Psoas muscle (tissue), 8 donors: Measurements from ENCODE around the gene SPAG17. TPM values are rescaled to one million over a fixed set of nuclear protein-coding genes. Genes with fewer than 3 reads are reported as not detected.

Experiments used
- ATAC-seq, 4 donors: fragments of 200-7000 bp; cut with Tn5 transposase; one replicate each; pipeline ENCODE4 v1.9.1; 2020; ENCODE audit warnings: moderate library complexity in 3 of 4, mild to moderate bottlenecking in 2 of 4
- DNase-seq, 2 donors: peaks; one replicate each; pipeline ENCODE4 v3.0.0-alpha.2; 2020
- H3K27ac ChIP-seq: fragments of 200-600 bp; one replicate; pipeline ENCODE4 v1.8.0; 2022
- H3K27me3 ChIP-seq, 3 donors: fragments of 200-600 bp in 1 of 3; one replicate each; pipeline versions ENCODE4 v1.6.1 to v1.8.0; 2013 to 2022; ENCODE audit warnings: low read length in 2 of 3, mild to moderate bottlenecking in 2 of 3, moderate library complexity in 1 of 3; ENCODE audit not compliant: insufficient read depth in 3 of 3
- H3K36me3 ChIP-seq, 2 donors: fragments of 200-600 bp in 1 of 2; one replicate each; pipeline versions ENCODE4 v1.6.1 to v1.8.0; 2013 to 2022; ENCODE audit warnings: low read depth in 1 of 2, mild to moderate bottlenecking in 1 of 2, moderate library complexity in 1 of 2; ENCODE audit not compliant: insufficient read depth in 1 of 2
- H3K4me1 ChIP-seq: fragments of 200-600 bp; one replicate; pipeline ENCODE4 v1.8.0; 2022
- H3K4me3 ChIP-seq: fragments of 200-600 bp; one replicate; pipeline ENCODE4 v1.8.0; 2022; ENCODE audit warnings: mild to moderate bottlenecking
- H3K9me3 ChIP-seq: fragments of 200-600 bp; one replicate; pipeline ENCODE4 v1.8.0; 2022
- CTCF ChIP-seq: fragments of 200-600 bp; IDR thresholded peaks from one replicate; pipeline ENCODE4 v1.8.0; 2022; ENCODE audit warnings: antibody characterized with exemption
- WGBS, 3 donors: extraction: QIAGEN DNeasy Blood & Tissue Kit; methylation state at CpG; one replicate each; pipeline versions ENCODE4 v1.1.6 to v1.1.7; 2013; 5-methylcytosine and 5-hydroxymethylcytosine counted together
- intact Hi-C, 2 donors: fragments of 100-400 bp; cut with DNase I; formaldehyde crosslinking; loops; one replicate each; pipeline versions ENCODE4 v1.11.0 to v1.14.2; 2022
- polyA plus RNA-seq, 3 donors: library from polyadenylated mRNA; stranded (reverse); fragments of 200-250 nt; gene quantifications; one replicate each; pipeline ENCODE4 v1.2.3, GENCODE V29; 2013
- total RNA-seq, 4 donors: library from RNA; stranded (reverse); fragmentation: NEBNext Ultra II Directional in 2 of 4; extraction: Animal tissue kit (Norgen Biotek cat#: 25700) in 2 of 4; gene quantifications; one replicate each; pipeline versions ENCODE4 v1.2.1 to v1.2.4, GENCODE V29; 2021 to 2023
- donor health status: healthy with polysubstance abuse.
- donor health status: DM: no; HTN: no; CAD: no; lungs with moderate emphysema.
- donor health status: Bipolar disorder and iron deficiency.
- donor health status: healthy.
- donor health status: DM: yes; HTN: yes; CAD: no.
- donor health status: DM: no; HTN: no; CAD: no.
- donor health status: DM: no; HTN: no; CAD: no.
- donor health status: DM: yes; HTN: yes; CAD: no.

SPAG17 gene
- total and polyA plus RNA-seq, 7 donors, result 0.03 to 0.46 (median 0.09) TPM; not detected in 3

- DNase-seq, result no peak
- intact Hi-C loops, result no loop called here
- no peak overlapping the region for H3K27ac ChIP-seq
- ATAC-seq, result no peak
- no peaks in the 10 kb centered on the region for H3K36me3 ChIP-seq
- no peaks in the 10 kb centered on the region for H3K27me3 ChIP-seq
- H3K4me3 ChIP-seq, result no peak overlapping the region
- H3K9me3 ChIP-seq, result no peaks in the 10 kb centered on the region
- TF ChIP-seq CTCF, result no peak
- 64 to 80% (median 78%) methylated on average over 5 of the region's 5 CpGs for WGBS, 3 donors
- H3K4me1 ChIP-seq, result no peaks in the 10 kb centered on the region
Observed at GRCh38 chr1:118004312-118004711, 180.7 kb downstream of the SPAG17 start.

GRCh38 chr1:117985973-117986372 is 199.1 kb downstream of the SPAG17 start:
- WGBS, 3 donors, result 68 to 91% (median 88%) methylated on average over 3 of the region's 3 CpGs
- intact Hi-C loops, result no loop called here
- Histone ChIP-seq H3K36me3 (no peaks in the 10 kb centered on the region), H3K4me1 (no peaks in the 10 kb centered on the region), H3K27ac (no peak overlapping the region), H3K9me3 (no peaks in the 10 kb centered on the region), H3K4me3 (no peak overlapping the region), H3K27me3 (peaks cover 2 to 10% (median 4%) of the 10 kb centered on the region in 3 donors)
- no peak for ATAC-seq
- no peak for TF ChIP-seq CTCF
- no peak for DNase-seq

- H3K4me1 ChIP-seq, result no peaks in the 10 kb centered on the region
- no peaks in the 10 kb centered on the region for H3K36me3 ChIP-seq
- no peaks in the 10 kb centered on the region for H3K9me3 ChIP-seq
- peaks cover 2 to 10% (median 4%) of the 10 kb centered on the region in 3 donors for H3K27me3 ChIP-seq
- no peak overlapping the region for H3K4me3 ChIP-seq
- ATAC-seq (no peak), DNase-seq (no peak)
- 77 to 79% (median 77%) methylated on average over 1 of the region's 1 CpG for WGBS, 3 donors
- intact Hi-C loops, result no loop called here
- TF ChIP-seq CTCF, result no peak
- H3K27ac ChIP-seq, result no peak overlapping the region
Observed at GRCh38 chr1:117985239-117985638, 199.8 kb downstream of the SPAG17 start.

- H3K4me3 ChIP-seq, result no peak overlapping the region
- intact Hi-C loops, result no loop called here
- TF ChIP-seq CTCF, result no peak
- ATAC-seq (no peak), DNase-seq (no peak)
- 85 to 90% (median 86%) methylated on average over 5 of the region's 5 CpGs for WGBS, 3 donors
- H3K27me3 ChIP-seq, result peaks cover 2 to 13% (median 10%) of the 10 kb centered on the region in 3 donors
- H3K4me1 ChIP-seq, result no peaks in the 10 kb centered on the region
- H3K36me3 ChIP-seq, result no peaks in the 10 kb centered on the region
- no peak overlapping the region for H3K27ac ChIP-seq
- H3K9me3 ChIP-seq, result no peaks in the 10 kb centered on the region
Observed at GRCh38 chr1:117981455-117982192, 203.4 kb downstream of the SPAG17 start.

- Histone ChIP-seq H3K4me1 (no peaks in the 10 kb centered on the region), H3K9me3 (no peaks in the 10 kb centered on the region), H3K27ac (no peak overlapping the region), H3K36me3 (no peaks in the 10 kb centered on the region), H3K4me3 (no peak overlapping the region), H3K27me3 (peaks cover 0 to 5% (median 4%) of the 10 kb centered on the region in 3 donors)
- WGBS, 3 donors, result 69 to 75% (median 71%) methylated on average over 3 of the region's 3 CpGs
- TF ChIP-seq CTCF, result no peak
- no peak for ATAC-seq
- intact Hi-C loops, result no loop called here
- DNase-seq, result no peak
Observed at GRCh38 chr1:117976381-117976780, 208.6 kb downstream of the SPAG17 start.
